Activated CD8-positive, alpha-beta memory T cell treated with anti-CD3 and anti-CD28 coated beads for 1 hour (primary cell): ENCODE results near the gene GCK.

Source experiments
- DNase-seq, 2 donors: peaks; one replicate each; pipeline ENCODE4 v3.0.0-alpha.2; 2020; ENCODE audit warnings: low read depth in 1 of 2; ENCODE audit errors: extremely low read depth in 1 of 2

The GCK gene

GRCh38 chr7:44097064-44097932, 91.9 kb downstream of the GCK start:
- DNase-seq, result no peak

GRCh38 chr7:44096326-44096881, 92.8 kb downstream of the GCK start:
- no peak for DNase-seq

DNA sequence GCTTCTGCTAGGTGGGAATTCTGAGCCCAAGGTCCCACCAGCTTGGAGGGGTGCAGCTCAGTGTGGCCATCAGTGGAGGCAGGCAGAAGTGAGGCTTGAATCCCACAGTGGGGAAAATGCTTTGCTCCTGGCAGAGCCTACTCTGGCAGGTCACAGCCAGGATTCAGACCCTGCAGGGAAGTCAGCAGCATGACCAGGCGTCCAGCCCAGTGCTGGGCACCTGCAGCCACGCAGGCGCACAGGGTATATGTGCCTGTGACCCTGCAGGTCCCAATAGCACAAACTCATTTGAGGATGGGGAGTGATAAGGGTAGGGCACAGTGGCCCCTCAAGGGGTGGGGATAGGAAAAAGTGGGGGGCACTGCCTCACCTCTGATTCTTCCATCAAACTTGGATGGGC, 93.5 kb downstream of the GCK start:
- DNase-seq, result no peak

GRCh38 chr7:44094883-44095592, 94.2 kb downstream of the GCK start:
- DNase-seq, result no peak

DNA sequence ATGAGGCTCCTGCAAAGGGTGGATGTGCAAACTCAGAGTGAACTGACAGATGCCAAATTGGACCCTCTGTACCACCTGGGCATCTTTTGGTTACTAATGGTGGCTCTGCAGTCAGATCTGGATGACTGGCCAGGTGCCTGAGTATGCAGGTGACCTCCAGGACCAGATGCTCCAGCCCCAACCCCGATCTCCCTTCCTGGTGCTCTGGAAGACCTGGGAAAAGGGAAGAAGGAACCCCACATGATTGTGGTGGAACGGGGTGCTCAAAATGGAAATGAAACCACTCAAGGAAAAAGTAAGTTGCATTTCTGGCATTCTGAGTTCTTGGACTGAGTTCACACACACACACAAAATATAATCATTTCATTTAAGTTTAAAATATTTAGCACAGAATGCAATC, 94.9 kb downstream of the GCK start:
- DNase-seq, result no peak
